Adipocyte (in vitro differentiated cells): ENCODE measurements around the gene ERC1.

Experiments used
- DNase-seq: peaks from one replicate; pipeline ENCODE4 v3.0.0-alpha.2; 2015; ENCODE audit warnings: low read depth
- H3K27me3 ChIP-seq: replicated peaks from 2 replicates; pipeline ENCODE4 v1.7.0; 2013; ENCODE audit warnings: mild to moderate bottlenecking, low read length, moderate library complexity; ENCODE audit not compliant: control insufficient read depth, insufficient read depth
- H3K36me3 ChIP-seq: 2 replicates; pipeline ENCODE4 v1.7.0; 2013; ENCODE audit warnings: low read length, mild to moderate bottlenecking, moderate library complexity; ENCODE audit not compliant: control insufficient read depth, insufficient read depth, severe bottlenecking
- H3K4me1 ChIP-seq: 2 replicates; pipeline ENCODE4 v1.7.0; 2013; ENCODE audit warnings: mild to moderate bottlenecking, low read length, moderate library complexity; ENCODE audit not compliant: control insufficient read depth, insufficient read depth
- H3K4me3 ChIP-seq: 2 replicates; pipeline ENCODE4 v1.7.0; 2013; ENCODE audit warnings: mild to moderate bottlenecking, low read length, moderate library complexity
- H3K9ac ChIP-seq: 2 replicates; pipeline ENCODE4 v1.7.0; 2013; ENCODE audit warnings: mild to moderate bottlenecking, low read length, moderate library complexity
- H3K9me3 ChIP-seq: 2 replicates; pipeline ENCODE4 v1.7.0; 2013; ENCODE audit warnings: mild to moderate bottlenecking, low read length, moderate library complexity; ENCODE audit not compliant: control insufficient read depth

Gene ERC1

GRCh38 chr12:1510056-1510812, 519.2 kb downstream of the ERC1 start:
- Histone ChIP-seq H3K9me3 (peaks cover 1% of the 10 kb centered on the region), H3K4me3 (peak overlapping the region; percentile 7), H3K36me3 (no peaks in the 10 kb centered on the region), H3K4me1 (peaks cover 9% of the 10 kb centered on the region), H3K9ac (no peak overlapping the region), H3K27me3 (no peaks in the 10 kb centered on the region)
- no peak for DNase-seq

- Histone ChIP-seq H3K36me3 (no peaks in the 10 kb centered on the region), H3K27me3 (no peaks in the 10 kb centered on the region), H3K4me1 (peaks cover 25% of the 10 kb centered on the region), H3K9ac (no peak overlapping the region), H3K9me3 (peaks cover 3% of the 10 kb centered on the region), H3K4me3 (no peak overlapping the region)
- no peak for DNase-seq
These were observed 524.0 kb downstream of the ERC1 start for GRCh38 chr12:1515010-1515409.

- DNase-seq, result no peak
- Histone ChIP-seq H3K27me3 (no peaks in the 10 kb centered on the region), H3K9ac (no peak overlapping the region), H3K36me3 (no peaks in the 10 kb centered on the region), H3K9me3 (peaks cover 3% of the 10 kb centered on the region), H3K4me3 (no peak overlapping the region), H3K4me1 (peaks cover 21% of the 10 kb centered on the region)
These were observed 524.4 kb downstream of the ERC1 start for GRCh38 chr12:1515428-1515827.

- Histone ChIP-seq H3K36me3 (no peaks in the 10 kb centered on the region), H3K9me3 (peaks cover 3% of the 10 kb centered on the region), H3K4me3 (no peak overlapping the region), H3K4me1 (peaks cover 21% of the 10 kb centered on the region), H3K9ac (no peak overlapping the region), H3K27me3 (no peaks in the 10 kb centered on the region)
- peak; percentile 66 for DNase-seq
These were observed 526.0 kb downstream of the ERC1 start for GRCh38 chr12:1517007-1517406.

- no peak overlapping the region for H3K4me3 ChIP-seq
- peaks cover 3% of the 10 kb centered on the region for H3K9me3 ChIP-seq
- no peaks in the 10 kb centered on the region for H3K36me3 ChIP-seq
- H3K27me3 ChIP-seq, result no peaks in the 10 kb centered on the region
- H3K4me1 ChIP-seq, result peaks cover 21% of the 10 kb centered on the region
- DNase-seq, result no peak
- no peak overlapping the region for H3K9ac ChIP-seq
These were observed 526.9 kb downstream of the ERC1 start for GRCh38 chr12:1517734-1518525.

- Histone ChIP-seq H3K27me3 (no peaks in the 10 kb centered on the region), H3K9me3 (peaks cover 3% of the 10 kb centered on the region), H3K4me1 (peaks cover 21% of the 10 kb centered on the region), H3K4me3 (no peak overlapping the region), H3K36me3 (no peaks in the 10 kb centered on the region), H3K9ac (no peak overlapping the region)
- peak; percentile 72 for DNase-seq
These were observed 527.8 kb downstream of the ERC1 start for GRCh38 chr12:1518591-1519516.

- Histone ChIP-seq H3K9ac (no peak overlapping the region), H3K4me3 (no peak overlapping the region), H3K4me1 (peaks cover 21% of the 10 kb centered on the region), H3K36me3 (no peaks in the 10 kb centered on the region), H3K27me3 (no peaks in the 10 kb centered on the region), H3K9me3 (peaks cover 3% of the 10 kb centered on the region)
- peak; percentile 47 for DNase-seq
These were observed 528.6 kb downstream of the ERC1 start for GRCh38 chr12:1519642-1520041.

- Histone ChIP-seq H3K27me3 (no peaks in the 10 kb centered on the region), H3K4me3 (no peak overlapping the region)
These were observed 532.0 kb downstream of the ERC1 start for GRCh38 chr12:1523046-1523445.

GRCh38 chr12:1523558-1524050, 532.6 kb downstream of the ERC1 start:
- Histone ChIP-seq H3K9ac (no peak overlapping the region), H3K36me3 (no peaks in the 10 kb centered on the region), H3K4me1 (peaks cover 22% of the 10 kb centered on the region), H3K9me3 (no peaks in the 10 kb centered on the region), H3K4me3 (no peak overlapping the region), H3K27me3 (no peaks in the 10 kb centered on the region)
- no peak for DNase-seq

More at GRCh38 chr12:1523046-1523445, 532.0 kb downstream of the ERC1 start:
- Histone ChIP-seq H3K9ac (no peak overlapping the region), H3K36me3 (no peaks in the 10 kb centered on the region), H3K4me1 (peaks cover 24% of the 10 kb centered on the region), H3K9me3 (no peaks in the 10 kb centered on the region)
- no peak for DNase-seq

GRCh38 chr12:1525858-1526257, 534.8 kb downstream of the ERC1 start:
- Histone ChIP-seq H3K4me3 (no peak overlapping the region), H3K27me3 (no peaks in the 10 kb centered on the region), H3K36me3 (no peaks in the 10 kb centered on the region), H3K9ac (no peak overlapping the region), H3K4me1 (peaks cover 9% of the 10 kb centered on the region), H3K9me3 (no peaks in the 10 kb centered on the region)
- DNase-seq, result no peak
